Uterus (tissue), 2 donors: ENCODE data around the gene ANKRD24.

Source experiments
- POLR2A ChIP-seq, 2 donors: fragments of 450-650 bp; IDR thresholded peaks; one replicate each; pipeline ENCODE4 v1.6.1; 2016; ENCODE audit warnings: antibody characterized with exemption in 2 of 2, mild to moderate bottlenecking in 1 of 2, moderate library complexity in 1 of 2
- TF ChIP-seq, protein P1 (sequence below), 4 experiments: fragments of 200-600 bp in 2 of 4; fragments of 450-650 bp in 2 of 4; sonication (generic) in 2 of 4; IDR thresholded peaks; one replicate each; pipeline ENCODE4 v1.5.1; 2016 to 2019; ENCODE audit warnings: antibody characterized with exemption in 4 of 4, mild to moderate bottlenecking in 2 of 4, moderate library complexity in 1 of 4

DNA sequence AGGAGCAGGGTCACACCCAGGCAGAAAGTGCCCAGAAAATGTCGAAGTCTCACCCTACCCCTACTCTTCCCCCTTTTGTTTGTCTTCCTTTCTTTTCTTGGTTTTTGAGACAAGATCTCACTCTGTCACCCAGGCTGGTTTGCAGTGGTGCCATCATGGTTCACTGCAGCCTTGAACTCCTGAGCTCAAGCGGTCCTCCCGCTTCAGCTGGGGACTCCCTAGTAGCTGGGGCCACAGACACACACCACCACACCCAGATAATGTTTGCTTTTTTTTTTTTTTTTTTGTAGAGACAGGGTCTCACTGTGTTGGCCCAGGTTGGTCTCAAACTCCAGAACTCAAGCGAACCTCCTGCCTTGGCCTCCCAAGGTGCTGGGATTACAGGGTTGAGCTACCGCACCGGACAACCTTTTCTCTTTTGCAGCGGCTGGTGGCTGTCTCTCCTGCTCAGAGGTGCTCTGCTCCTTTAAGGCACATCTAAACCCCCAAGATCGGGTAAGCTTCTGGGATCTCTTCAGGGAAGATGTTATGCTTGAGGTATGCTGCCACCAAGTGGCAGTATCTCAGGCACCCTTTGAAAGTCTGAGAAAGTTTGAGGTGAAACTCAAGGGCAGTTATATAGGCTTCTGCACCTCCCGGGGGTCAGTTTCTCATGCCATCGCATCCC is 24.5 kb downstream of the ANKRD24 start:
- TF ChIP-seq, protein P1, sequence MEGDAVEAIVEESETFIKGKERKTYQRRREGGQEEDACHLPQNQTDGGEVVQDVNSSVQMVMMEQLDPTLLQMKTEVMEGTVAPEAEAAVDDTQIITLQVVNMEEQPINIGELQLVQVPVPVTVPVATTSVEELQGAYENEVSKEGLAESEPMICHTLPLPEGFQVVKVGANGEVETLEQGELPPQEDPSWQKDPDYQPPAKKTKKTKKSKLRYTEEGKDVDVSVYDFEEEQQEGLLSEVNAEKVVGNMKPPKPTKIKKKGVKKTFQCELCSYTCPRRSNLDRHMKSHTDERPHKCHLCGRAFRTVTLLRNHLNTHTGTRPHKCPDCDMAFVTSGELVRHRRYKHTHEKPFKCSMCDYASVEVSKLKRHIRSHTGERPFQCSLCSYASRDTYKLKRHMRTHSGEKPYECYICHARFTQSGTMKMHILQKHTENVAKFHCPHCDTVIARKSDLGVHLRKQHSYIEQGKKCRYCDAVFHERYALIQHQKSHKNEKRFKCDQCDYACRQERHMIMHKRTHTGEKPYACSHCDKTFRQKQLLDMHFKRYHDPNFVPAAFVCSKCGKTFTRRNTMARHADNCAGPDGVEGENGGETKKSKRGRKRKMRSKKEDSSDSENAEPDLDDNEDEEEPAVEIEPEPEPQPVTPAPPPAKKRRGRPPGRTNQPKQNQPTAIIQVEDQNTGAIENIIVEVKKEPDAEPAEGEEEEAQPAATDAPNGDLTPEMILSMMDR (IDR thresholded peaks at IDR 0.05): no peak
- TF ChIP-seq POLR2A (IDR thresholded peaks at IDR 0.05): no peak
